Naive thymus-derived CD4-positive, alpha-beta T cell (primary cell): Measurements from ENCODE around the gene JUNB. TPM values are rescaled to one million over a fixed set of nuclear protein-coding genes. Genes with fewer than 3 reads are reported as not detected.
A peak's percentile ranks its signal among the peaks of the same experiment; 100 is the strongest.

Experiments
- ATAC-seq: fragments of 150-1000 bp; cut with Tn5 transposase; 2 replicates; pipeline ENCODE4 v1.10.0; 2021; ENCODE audit warnings: mild to moderate bottlenecking, moderate library complexity
- CTCF ChIA-PET: fragments of 350-600 bp; sonication (Branson Sonifier 250); formaldehyde crosslinking; loops from one replicate; lab custom pipeline; 2021; ENCODE audit warnings: antibody characterized with exemption; lab: Charles Lee
- POLR2A ChIA-PET: fragments of 350-600 bp; sonication (Branson Sonifier 250); formaldehyde crosslinking; loops from one replicate; lab custom pipeline; 2021; ENCODE audit warnings: antibody characterized with exemption, inconsistent platforms; lab: Charles Lee
- DNase-seq, 9 donors: peaks; one replicate each; pipeline versions ENCODE4 v3.0.0 to v3.0.0-alpha.2; 2020 to 2022; ENCODE audit warnings: mixed read lengths in 1 of 9
- H3K27ac ChIP-seq: one replicate; pipeline ENCODE4 v1.7.0; 2013; ENCODE audit warnings: mild to moderate bottlenecking, low read depth, low read length, moderate library complexity
- H3K27me3 ChIP-seq, 2 donors: one replicate each; pipeline ENCODE4 v1.7.0; 2013; ENCODE audit warnings: low read length in 2 of 2, mild to moderate bottlenecking in 2 of 2, moderate library complexity in 2 of 2; ENCODE audit not compliant: control insufficient read depth in 2 of 2, insufficient read depth in 2 of 2
- H3K36me3 ChIP-seq, 3 experiments: 1 replicate in 2 of 3; 2 replicates in 1 of 3; pipeline ENCODE4 v1.7.0; 2013; ENCODE audit warnings: low read length in 3 of 3, mild to moderate bottlenecking in 3 of 3, moderate library complexity in 1 of 3; ENCODE audit not compliant: insufficient read depth in 3 of 3, control insufficient read depth in 2 of 3
- H3K4me1 ChIP-seq, 2 donors: one replicate each; pipeline ENCODE4 v1.7.0; 2013; ENCODE audit warnings: low read length in 2 of 2, mild to moderate bottlenecking in 2 of 2, moderate library complexity in 1 of 2; ENCODE audit not compliant: control insufficient read depth in 2 of 2, insufficient read depth in 2 of 2
- H3K4me3 ChIP-seq: 2 replicates; pipeline ENCODE4 v1.7.0; 2013; ENCODE audit warnings: mild to moderate bottlenecking, low read length
- H3K9me3 ChIP-seq, 3 experiments: 1 replicate in 2 of 3; 2 replicates in 1 of 3; pipeline ENCODE4 v1.7.0; 2013; ENCODE audit warnings: low read length in 3 of 3; ENCODE audit not compliant: control insufficient read depth in 2 of 3
- H3K27ac Mint-ChIP-seq, 9 donors: one replicate each; pipeline ENCODE4 v1.8.0; 2020 to 2022; ENCODE audit warnings: mixed read lengths in 9 of 9, mild to moderate bottlenecking in 8 of 9, moderate library complexity in 5 of 9, inconsistent platforms in 2 of 9
- H3K27me3 Mint-ChIP-seq, 5 donors: one replicate each; pipeline ENCODE4 v1.8.0; 2021 to 2022; ENCODE audit warnings: mixed read lengths in 5 of 5, mild to moderate bottlenecking in 1 of 5
- H3K36me3 Mint-ChIP-seq, 5 donors: one replicate each; pipeline ENCODE4 v1.8.0; 2020 to 2022; ENCODE audit warnings: mixed read lengths in 5 of 5, mild to moderate bottlenecking in 3 of 5, inconsistent platforms in 1 of 5
- H3K4me1 Mint-ChIP-seq, 7 donors: one replicate each; pipeline ENCODE4 v1.8.0; 2020 to 2022; ENCODE audit warnings: mixed read lengths in 7 of 7, mild to moderate bottlenecking in 3 of 7, inconsistent platforms in 1 of 7
- H3K4me3 Mint-ChIP-seq, 10 donors: one replicate each; pipeline ENCODE4 v1.8.0; 2020 to 2022; ENCODE audit warnings: mild to moderate bottlenecking in 10 of 10, mixed read lengths in 10 of 10, moderate library complexity in 6 of 10, inconsistent platforms in 2 of 10
- H3K9me3 Mint-ChIP-seq, 11 donors: one replicate each; pipeline ENCODE4 v1.8.0; 2020 to 2022; ENCODE audit warnings: mixed read lengths in 11 of 11, mild to moderate bottlenecking in 4 of 11, inconsistent platforms in 1 of 11, moderate library complexity in 1 of 11
- intact Hi-C, 2 donors: fragments of 100-400 bp; cut with micrococcal nuclease; formaldehyde crosslinking; loops; one replicate each; pipeline ENCODE4 v1.15.1; 2023
- polyA plus RNA-seq, 2 donors: library from polyadenylated mRNA; unstranded; fragments of 300-500 nt; fragmentation: Illumina TruSeq; gene quantifications; one replicate each; pipeline ENCODE4 v1.2.3, GENCODE V29; 2021
- total RNA-seq, 6 experiments: library from RNA in 5 of 6; stranded (reverse) in 5 of 6; gene quantifications; 1 replicate in 5 of 6; 2 replicates in 1 of 6; pipeline ENCODE4 v1.2.3 and lab custom pipeline; 2021 to 2026

The JUNB gene
- total and polyA plus RNA-seq, 7 experiments from 2014 or later: 107 to 2,198 (median 690) TPM

DNA sequence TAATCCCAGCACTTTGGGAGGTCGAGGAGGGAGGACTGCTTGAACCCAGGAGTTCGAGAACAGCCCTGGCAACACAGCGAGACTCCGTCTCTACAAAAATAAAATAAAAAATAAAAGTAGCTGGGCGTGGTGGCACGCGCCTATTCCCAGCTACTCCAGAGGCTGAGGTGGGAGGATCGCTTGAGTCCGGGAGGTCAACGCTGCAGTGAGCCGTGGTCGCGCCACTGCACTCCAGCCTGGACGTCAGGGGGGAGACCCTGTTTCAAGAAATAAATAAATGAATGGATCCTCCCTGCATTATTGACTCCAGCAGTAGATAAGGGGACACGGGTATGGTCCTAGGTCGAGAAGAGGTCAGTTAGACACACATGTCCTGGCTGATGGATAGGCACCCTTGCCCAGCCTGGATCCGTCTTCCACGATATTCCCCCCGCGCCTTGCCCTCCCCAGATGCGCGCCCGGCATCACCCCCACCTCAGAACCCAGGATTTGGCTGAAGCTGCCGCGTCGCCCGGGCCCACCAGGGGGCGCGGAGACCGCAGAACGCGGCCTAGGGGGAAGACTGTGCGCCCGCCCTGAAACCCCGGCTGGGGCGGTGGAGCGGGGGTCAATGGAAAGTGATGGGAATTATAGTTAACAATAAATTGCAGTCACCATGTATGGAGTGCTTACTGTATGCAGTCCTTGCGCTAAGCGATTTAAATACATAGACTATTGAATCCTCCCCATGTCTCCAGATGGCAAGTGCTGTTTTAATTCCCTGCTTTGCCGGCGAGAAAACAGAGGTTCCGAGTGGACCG is 13.9 kb upstream of the JUNB start:
- intact Hi-C loops: loop anchor here (1.0 kb wide), 1 partner anchor 19 kb away; no protein-coding TSS in a partner anchor
- Histone ChIP-seq H3K4me3 (peak overlapping the region; percentile 76), H3K36me3 (no peaks in the 10 kb centered on the region), H3K9me3 (no peaks in the 10 kb centered on the region), H3K27ac (peak overlapping the region; percentile 94), H3K27me3 (no peaks in the 10 kb centered on the region), H3K4me1 (peaks cover 16 to 28% of the 10 kb centered on the region in 2 donors)
- Mint-ChIP-seq H3K27ac (peak overlapping the region; percentile 42 to 98 (median 94)), H3K36me3 (no peaks in the 10 kb centered on the region), H3K27me3 (no peaks in the 10 kb centered on the region), H3K4me3 (peak overlapping the region; percentile 82 to 95 (median 87)), H3K9me3 (peaks cover 0 to 8% (median 0%) of the 10 kb centered on the region in 11 donors), H3K4me1 (peaks cover 20 to 45% (median 39%) of the 10 kb centered on the region in 7 donors)
- ATAC-seq: peak; percentile 18
- ChIA-PET POLR2A (interaction anchor here (0.6 to 12.9 kb wide), 13 partner anchors 8 to 143 kb away, joined by 3 to 621 read pairs (median 5); partner anchors contain the start of genes DNASE2, GET3, JUNB and PRDX2), CTCF (interaction anchor here (0.6 to 5.4 kb wide), 8 partner anchors 11 to 1373 kb away, joined by 3 to 169 read pairs (median 7); partner anchors contain the start of genes JUNB, PRDX2 and THSD8)
- DNase-seq: peak; percentile 69 to 89 (median 82)

DNA sequence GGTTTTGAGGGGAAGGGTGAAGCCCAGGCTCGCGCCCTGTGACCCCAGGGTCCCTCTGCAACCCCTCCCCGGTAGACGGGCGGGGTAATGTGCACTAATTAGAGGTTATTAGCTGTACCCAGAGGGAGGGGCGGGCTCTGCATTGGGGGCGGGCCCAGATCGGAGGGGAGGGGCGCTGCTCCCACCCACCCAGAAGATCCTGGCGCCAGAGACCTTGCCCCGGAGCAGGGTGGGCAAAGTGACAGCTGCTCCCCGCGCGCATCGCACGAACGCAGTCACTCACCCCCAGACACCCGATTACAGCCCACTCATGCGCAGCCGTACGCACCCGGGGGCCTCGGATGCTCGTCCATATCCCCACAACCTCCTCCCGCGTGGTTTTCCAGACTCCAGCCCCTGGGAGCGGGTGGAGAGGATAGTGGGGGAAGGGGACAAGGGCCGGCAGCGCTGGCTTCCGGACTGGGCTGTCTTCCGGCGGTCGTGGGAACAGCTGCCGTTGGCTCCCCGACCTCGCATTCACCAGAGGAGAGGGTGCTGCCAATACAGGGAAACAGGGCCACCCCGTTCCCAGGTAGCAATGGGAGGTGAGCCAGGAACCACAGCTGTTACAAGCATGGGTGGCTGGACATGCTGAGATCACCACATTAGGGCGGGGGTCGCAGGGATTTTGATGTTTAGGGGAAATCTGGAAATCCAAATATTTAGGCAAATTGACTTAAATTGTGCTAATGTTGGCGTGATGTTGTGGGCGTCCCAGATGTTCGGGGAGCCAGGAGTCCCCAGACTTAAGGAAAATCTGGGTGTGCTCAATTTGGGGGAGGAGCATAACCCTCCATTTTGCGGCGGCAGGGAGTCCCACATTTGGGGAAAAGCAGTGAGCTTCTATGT is 13.0 kb upstream of the JUNB start:
- H3K27ac Mint-ChIP-seq: peak overlapping the region; percentile 81 to 98 (median 94)
- CTCF ChIA-PET: interaction anchor here (0.6 to 5.4 kb wide), 7 partner anchors 10 to 105 kb away, joined by 3 to 169 read pairs (median 10); partner anchors contain the start of genes JUNB, PRDX2 and THSD8
- intact Hi-C loops: no loop called here
- no peaks in the 10 kb centered on the region for H3K27me3 Mint-ChIP-seq
- H3K27ac ChIP-seq: peak overlapping the region; percentile 94
- H3K9me3 ChIP-seq: no peaks in the 10 kb centered on the region
- peaks cover 0 to 8% (median 0%) of the 10 kb centered on the region in 11 donors for H3K9me3 Mint-ChIP-seq
- H3K4me1 Mint-ChIP-seq: peaks cover 20 to 45% (median 39%) of the 10 kb centered on the region in 7 donors
- DNase-seq: peak in 6 of 9 donors; percentile 31 to 57 (median 43)
- POLR2A ChIA-PET: interaction anchor here (0.6 to 12.9 kb wide), 13 partner anchors 7 to 103 kb away, joined by 3 to 621 read pairs (median 5); partner anchors contain the start of genes DHPS, DNASE2, GET3 and JUNB
- H3K27me3 ChIP-seq: no peaks in the 10 kb centered on the region
- H3K36me3 ChIP-seq: no peaks in the 10 kb centered on the region
- peak overlapping the region; percentile 76 for H3K4me3 ChIP-seq
- H3K4me3 Mint-ChIP-seq: peak overlapping the region; percentile 82 to 95 (median 87)
- no peak for ATAC-seq
- no peaks in the 10 kb centered on the region for H3K36me3 Mint-ChIP-seq
- peaks cover 18 to 34% of the 10 kb centered on the region in 2 donors for H3K4me1 ChIP-seq

DNA sequence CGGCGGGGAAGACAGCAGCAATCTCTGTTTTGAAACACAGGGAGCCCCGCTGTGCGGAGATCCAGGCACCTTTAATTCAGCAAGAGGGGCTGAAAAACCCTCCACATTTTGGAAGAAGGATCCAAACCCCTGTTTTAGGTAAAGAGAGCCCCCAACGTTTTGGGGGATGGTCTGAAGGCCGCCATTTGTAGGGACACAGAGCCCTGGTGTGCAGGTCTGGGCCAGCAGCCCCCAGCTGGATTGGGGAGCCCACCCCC is 12.5 kb upstream of the JUNB start:
- Mint-ChIP-seq H3K9me3 (peaks cover 0 to 8% (median 0%) of the 10 kb centered on the region in 11 donors), H3K4me1 (peaks cover 20 to 45% (median 37%) of the 10 kb centered on the region in 7 donors), H3K27me3 (no peaks in the 10 kb centered on the region), H3K4me3 (peak overlapping the region; percentile 82 to 95 (median 87)), H3K36me3 (no peaks in the 10 kb centered on the region), H3K27ac (peak overlapping the region; percentile 81 to 98 (median 94))
- Histone ChIP-seq H3K4me1 (peaks cover 22 to 40% of the 10 kb centered on the region in 2 donors), H3K36me3 (no peaks in the 10 kb centered on the region), H3K4me3 (no peak overlapping the region), H3K27me3 (no peaks in the 10 kb centered on the region), H3K27ac (peak overlapping the region; percentile 94), H3K9me3 (no peaks in the 10 kb centered on the region)
- DNase-seq: no peak
- intact Hi-C loops: no loop called here
- POLR2A ChIA-PET: interaction anchor here (0.6 to 12.9 kb wide), 6 partner anchors 10 to 98 kb away, joined by 3 to 621 read pairs (median 16); partner anchors contain the start of genes DHPS, JUNB, PRDX2 and THSD8
- CTCF ChIA-PET: interaction anchor here (2.4 to 5.4 kb wide), 4 partner anchors 10 to 20 kb away, joined by 10 to 169 read pairs (median 46); partner anchors contain the start of genes JUNB, PRDX2 and THSD8
- ATAC-seq: no peak

DNA sequence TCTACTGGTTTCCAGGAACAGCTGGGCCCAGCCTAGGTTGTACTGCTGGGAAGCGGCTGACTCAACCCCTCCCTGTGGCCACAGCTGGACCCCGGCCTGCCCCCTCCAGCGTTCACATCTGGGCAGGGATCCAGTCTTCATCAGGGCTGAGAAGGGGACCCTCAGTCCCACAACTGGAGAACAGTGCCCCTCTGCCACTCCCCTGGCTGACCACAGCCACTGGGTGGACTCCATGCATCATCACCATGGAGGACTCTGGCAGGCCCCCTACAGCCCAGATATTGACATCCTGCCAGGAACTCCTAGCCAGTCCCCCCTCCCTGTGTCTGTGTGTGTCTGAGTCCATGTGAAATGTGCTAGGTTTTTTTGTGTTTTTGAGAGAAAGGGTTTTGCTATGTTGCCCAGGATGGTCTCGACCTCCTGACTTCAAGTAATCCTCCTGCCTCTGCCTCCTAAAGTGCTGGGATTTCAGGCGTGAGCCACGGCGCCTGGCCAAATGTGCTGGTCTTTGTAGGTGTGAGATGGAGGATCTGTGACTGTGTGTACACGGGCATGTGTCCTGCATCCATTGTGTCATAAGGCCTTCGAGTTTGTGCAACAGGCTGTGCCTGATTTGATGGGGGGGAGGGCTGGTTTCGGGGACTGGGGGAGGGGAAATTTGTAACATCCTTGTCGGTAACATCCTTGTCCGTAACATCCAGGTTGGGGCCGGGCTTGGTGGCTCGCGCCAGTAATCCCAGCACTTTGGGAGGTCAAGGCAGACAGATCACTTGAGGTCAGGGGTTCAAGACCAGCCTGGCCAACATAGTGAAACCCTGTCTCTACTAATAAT is 11.9 kb upstream of the JUNB start:
- DNase-seq (no peak), ATAC-seq (no peak)
- peak overlapping the region; percentile 19 to 95 (median 60) for H3K4me3 Mint-ChIP-seq
- H3K4me1 Mint-ChIP-seq: peaks cover 19 to 45% (median 37%) of the 10 kb centered on the region in 7 donors
- peak overlapping the region; percentile 43 to 98 (median 91) for H3K27ac Mint-ChIP-seq
- intact Hi-C loops: no loop called here
- Histone ChIP-seq H3K27ac (peak overlapping the region; percentile 94), H3K4me3 (no peak overlapping the region), H3K9me3 (no peaks in the 10 kb centered on the region), H3K27me3 (no peaks in the 10 kb centered on the region), H3K36me3 (no peaks in the 10 kb centered on the region), H3K4me1 (peaks cover 22 to 44% of the 10 kb centered on the region in 2 donors)
- peaks cover 0 to 8% (median 0%) of the 10 kb centered on the region in 11 donors for H3K9me3 Mint-ChIP-seq
- H3K27me3 Mint-ChIP-seq: no peaks in the 10 kb centered on the region
- ChIA-PET POLR2A (interaction anchor here (0.8 to 12.9 kb wide), 6 partner anchors 9 to 98 kb away, joined by 3 to 621 read pairs (median 16); partner anchors contain the start of genes DHPS, JUNB, PRDX2 and THSD8), CTCF (interaction anchor here (2.4 to 5.4 kb wide), 4 partner anchors 9 to 19 kb away, joined by 10 to 169 read pairs (median 46); partner anchors contain the start of genes JUNB, PRDX2 and THSD8)
- H3K36me3 Mint-ChIP-seq: no peaks in the 10 kb centered on the region

DNA sequence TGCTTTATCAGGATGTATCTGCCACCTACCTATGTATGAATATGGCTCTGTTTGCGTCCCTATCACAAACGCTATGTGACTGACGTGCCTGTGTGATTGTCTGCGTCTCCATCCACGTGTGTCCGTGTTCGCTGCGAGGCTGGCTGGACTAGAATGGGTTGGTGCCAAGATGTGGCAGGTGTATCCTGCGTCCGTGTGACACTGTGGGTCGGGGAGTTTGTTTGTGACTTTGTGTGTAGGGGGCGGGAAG is 9.2 kb upstream of the JUNB start:
- no peaks in the 10 kb centered on the region for H3K36me3 Mint-ChIP-seq
- H3K27ac Mint-ChIP-seq: peak overlapping the region in 4 of 9 donors; percentile 88 to 99 (median 93)
- intact Hi-C loops: loop anchor here (1.0 to 5.0 kb wide), 4 partner anchors 8 to 1585 kb away; partner anchors contain the start of gene JUNB (in 1 of the 2)
- peaks cover 0 to 6% (median 0%) of the 10 kb centered on the region in 11 donors for H3K9me3 Mint-ChIP-seq
- ChIA-PET CTCF (interaction anchor here (0.7 to 2.3 kb wide), 3 partner anchors 10 to 108 kb away, joined by 3 to 24 read pairs (median 17); partner anchors contain the start of gene JUNB), POLR2A (interaction anchor here (0.6 to 12.9 kb wide), 12 partner anchors 12 to 488 kb away, joined by 3 to 621 read pairs (median 3); partner anchors contain the start of genes DHPS, JUNB, RNASEH2A and THSD8)
- peaks cover 14 to 45% (median 35%) of the 10 kb centered on the region in 7 donors for H3K4me1 Mint-ChIP-seq
- peak in 1 of 9 donors; percentile 98 for DNase-seq
- peak overlapping the region; percentile 45 for H3K4me3 ChIP-seq
- H3K27me3 ChIP-seq: no peaks in the 10 kb centered on the region
- peaks cover 33 to 61% of the 10 kb centered on the region in 2 donors for H3K4me1 ChIP-seq
- no peaks in the 10 kb centered on the region for H3K36me3 ChIP-seq
- peak overlapping the region; percentile 98 for H3K27ac ChIP-seq
- ATAC-seq: no peak
- H3K4me3 Mint-ChIP-seq: peak overlapping the region; percentile 76 to 96 (median 86)
- no peaks in the 10 kb centered on the region for H3K27me3 Mint-ChIP-seq
- no peaks in the 10 kb centered on the region for H3K9me3 ChIP-seq
